HG02981 (cell line): ENCODE data around the gene RBPJ.

Source experiments
- ATAC-seq: cut with Tn5 transposase; IDR thresholded peaks from one replicate; pipeline ENCODE4 v1.9.1; 2021; ENCODE audit warnings: mild to moderate bottlenecking, moderate library complexity; ENCODE audit not compliant: unreplicated experiment

RBPJ gene

GRCh38 chr4:26412381-26413372 is 91.9 kb downstream of the RBPJ start:
- ATAC-seq = no peak

DNA sequence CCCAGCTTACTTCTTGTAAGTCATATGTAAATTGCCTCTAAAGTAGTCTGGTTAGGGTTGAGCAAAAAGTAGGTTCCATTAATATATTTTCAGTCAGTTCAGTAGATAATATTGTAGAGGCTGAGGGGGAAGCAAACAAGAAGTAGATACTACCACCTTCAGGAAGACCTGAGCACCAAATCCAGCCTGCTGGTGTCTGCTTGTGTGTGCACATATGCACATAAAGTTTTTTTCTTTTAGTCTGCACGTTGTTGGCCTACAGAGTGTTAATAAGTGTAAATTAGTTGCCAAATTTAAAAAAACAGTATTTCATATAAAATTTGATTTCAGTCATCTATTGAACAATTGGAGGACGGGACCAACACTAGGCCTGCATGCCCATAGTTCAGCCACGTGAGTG is 92.8 kb downstream of the RBPJ start:
- no peak for ATAC-seq

- no peak for ATAC-seq
These were observed 97.3 kb downstream of the RBPJ start for GRCh38 chr4:26418107-26418506.

DNA sequence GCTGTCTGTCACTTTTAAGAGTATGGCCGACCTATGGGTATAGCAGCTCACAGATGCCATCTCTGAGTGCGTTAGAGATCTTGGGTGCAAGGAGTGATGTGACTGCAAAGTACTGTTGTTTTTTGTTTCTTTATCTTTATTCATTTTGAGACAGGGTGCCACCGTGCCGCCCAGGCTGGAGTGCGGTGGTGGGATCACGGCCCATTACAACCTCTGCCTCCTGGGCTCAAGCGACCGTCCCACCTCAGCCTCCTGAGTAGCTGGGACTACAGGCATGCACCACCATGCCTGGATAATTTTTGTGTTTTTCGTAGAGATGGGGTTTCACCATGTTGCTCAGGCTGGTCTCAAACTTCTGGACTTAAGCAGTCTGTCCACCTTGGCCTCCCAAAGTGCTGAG is 98.0 kb downstream of the RBPJ start:
- ATAC-seq = no peak

DNA sequence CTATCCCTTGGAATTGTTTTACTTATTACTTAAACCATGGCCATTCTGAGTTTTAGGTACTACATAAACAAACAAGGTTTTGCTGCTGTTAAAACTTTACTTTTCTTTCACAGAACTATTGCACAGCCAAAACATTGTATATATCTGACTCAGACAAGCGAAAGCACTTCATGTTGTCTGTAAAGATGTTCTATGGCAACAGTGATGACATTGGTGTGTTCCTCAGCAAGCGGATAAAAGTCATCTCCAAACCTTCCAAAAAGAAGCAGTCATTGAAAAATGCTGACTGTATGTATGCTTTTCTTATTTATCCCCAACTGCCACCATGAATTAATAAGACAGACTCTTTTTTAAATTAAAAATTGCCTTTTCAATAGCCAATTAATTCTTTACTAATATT is 99.6 kb downstream of the RBPJ start:
- ATAC-seq = no peak

- no peak for ATAC-seq
These were observed 100.1 kb downstream of the RBPJ start for GRCh38 chr4:26420913-26421312.

DNA sequence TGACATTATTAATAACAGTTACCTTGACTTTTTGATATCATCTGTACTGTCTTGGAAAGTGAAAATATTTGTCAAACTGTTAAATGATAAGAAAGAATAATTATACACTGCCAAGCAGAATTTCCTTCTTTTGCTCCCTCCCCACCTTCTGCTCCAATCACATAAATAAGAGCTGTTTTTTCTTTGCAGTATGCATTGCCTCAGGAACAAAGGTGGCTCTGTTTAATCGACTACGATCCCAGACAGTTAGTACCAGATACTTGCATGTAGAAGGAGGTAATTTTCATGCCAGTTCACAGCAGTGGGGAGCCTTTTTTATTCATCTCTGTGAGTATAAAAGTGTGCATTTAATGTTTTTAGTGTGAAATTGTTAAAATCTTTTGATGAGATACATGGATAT is 103.3 kb downstream of the RBPJ start:
- ATAC-seq = no peak

- no peak for ATAC-seq
These were observed 104.0 kb downstream of the RBPJ start for GRCh38 chr4:26424838-26425237.

GRCh38 chr4:26425953-26426352 is 105.1 kb downstream of the RBPJ start:
- no peak for ATAC-seq

DNA sequence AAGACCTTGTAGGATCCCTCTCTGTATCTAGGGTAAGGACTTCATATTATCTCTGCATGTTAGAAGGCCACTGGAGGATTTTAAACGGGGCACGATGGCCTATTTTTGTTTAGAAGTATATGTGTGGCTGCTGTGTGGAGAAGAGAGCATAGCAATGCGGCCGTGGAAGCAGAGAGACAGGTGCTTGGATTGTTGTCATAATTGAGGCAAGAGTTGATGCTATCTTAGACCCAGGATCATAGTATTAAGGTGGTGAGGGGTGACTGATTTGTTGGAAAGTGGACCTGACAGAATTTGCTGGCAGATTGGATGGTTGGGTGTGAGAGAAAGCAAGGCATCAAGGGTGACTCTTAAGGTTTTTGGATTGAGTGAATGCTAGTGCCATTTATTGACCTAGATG is 106.1 kb downstream of the RBPJ start:
- ATAC-seq = no peak

- ATAC-seq = no peak
These were observed 109.1 kb downstream of the RBPJ start for GRCh38 chr4:26429910-26430309.

- no peak for ATAC-seq
These were observed 110.8 kb downstream of the RBPJ start for GRCh38 chr4:26431461-26432180.

DNA sequence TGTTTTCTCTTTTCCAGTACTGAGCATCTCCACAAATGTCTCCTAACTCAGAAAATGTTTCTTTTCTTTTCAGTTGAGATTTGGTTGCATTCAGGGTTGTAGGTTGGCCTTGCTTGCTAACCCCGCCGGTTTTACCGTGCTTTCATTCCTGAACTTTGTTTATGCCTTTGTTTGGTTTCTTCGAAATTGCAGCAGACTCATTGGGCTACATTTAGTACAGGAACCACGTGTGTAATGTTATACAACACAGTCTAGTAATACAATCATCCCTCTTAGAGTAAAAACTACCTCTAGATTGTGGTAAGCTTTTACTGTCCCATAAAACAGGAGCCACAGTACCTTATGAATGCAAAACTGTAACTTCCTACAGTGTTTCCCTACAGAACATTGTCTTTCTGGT is 111.6 kb downstream of the RBPJ start:
- no peak for ATAC-seq

- no peak for ATAC-seq
These were observed 112.7 kb downstream of the RBPJ start for GRCh38 chr4:26433556-26433955.

DNA sequence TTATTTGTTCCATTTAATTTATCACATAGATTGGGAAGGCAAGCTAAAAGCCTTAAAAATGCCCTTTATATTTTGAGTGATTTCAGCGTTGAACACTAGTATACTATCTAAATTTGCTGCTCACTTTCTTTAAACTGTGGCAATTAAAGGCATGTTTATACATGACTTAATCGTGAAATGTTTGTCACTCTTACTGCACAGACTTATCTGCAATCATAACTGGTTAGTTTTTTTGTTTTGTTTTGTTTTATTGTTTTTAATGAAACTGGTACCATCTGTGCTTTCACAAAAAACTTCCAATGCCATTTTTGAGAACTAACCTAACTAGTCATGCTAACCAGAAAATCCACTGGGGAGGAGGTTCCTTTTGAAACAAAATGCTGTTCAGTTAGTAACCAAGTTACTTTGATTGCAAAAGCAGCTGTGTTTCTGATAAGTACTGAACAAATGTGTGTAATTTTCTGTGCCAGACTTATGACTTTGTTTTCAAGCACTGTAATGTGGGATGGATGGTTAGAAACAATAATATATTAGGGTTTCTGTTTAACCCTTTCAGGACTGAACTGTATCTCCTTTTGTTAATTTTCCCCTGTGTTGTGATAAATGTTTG is 113.3 kb downstream of the RBPJ start:
- ATAC-seq = no peak

DNA sequence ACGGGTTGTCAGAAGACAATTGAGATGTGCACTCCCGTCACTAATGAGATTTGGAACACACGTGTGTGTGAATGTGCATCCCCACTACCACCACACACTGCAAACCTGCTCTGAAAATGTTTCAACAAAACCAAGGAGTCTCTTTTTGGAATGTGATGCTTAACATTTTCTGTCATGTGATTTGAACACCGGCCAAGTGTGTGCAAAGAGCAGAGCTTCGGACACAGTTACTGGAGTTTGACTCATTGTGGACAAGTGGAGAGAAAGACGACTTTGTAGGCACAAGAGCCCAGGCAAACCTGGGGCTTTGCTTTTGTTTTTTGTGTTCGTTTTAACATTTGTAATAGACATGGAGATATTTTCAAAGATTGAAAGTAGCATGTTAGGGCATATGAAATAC is 120.3 kb downstream of the RBPJ start:
- no peak for ATAC-seq

- ATAC-seq = no peak
These were observed 121.0 kb downstream of the RBPJ start for GRCh38 chr4:26441771-26442170.

DNA sequence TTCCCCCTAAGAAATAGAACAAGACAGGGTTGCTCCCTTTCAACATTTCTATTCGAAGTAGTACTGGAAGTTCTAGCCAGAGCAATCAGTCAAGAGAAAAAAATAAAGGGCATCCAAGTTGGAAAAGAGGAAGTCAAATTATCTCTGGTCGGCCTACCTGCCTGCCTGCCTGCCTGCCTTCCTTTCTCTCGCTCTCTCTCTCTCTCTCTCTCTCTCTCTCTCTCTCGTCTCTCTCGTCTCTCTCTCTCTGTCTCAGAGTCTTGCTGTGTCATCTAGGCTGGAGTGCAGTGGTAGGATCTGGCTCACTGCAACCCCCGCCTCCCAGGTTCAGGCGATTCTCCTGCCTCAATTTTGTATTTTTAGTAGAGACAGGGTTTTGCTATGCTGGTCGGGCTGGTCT is 126.6 kb downstream of the RBPJ start:
- no peak for ATAC-seq

DNA sequence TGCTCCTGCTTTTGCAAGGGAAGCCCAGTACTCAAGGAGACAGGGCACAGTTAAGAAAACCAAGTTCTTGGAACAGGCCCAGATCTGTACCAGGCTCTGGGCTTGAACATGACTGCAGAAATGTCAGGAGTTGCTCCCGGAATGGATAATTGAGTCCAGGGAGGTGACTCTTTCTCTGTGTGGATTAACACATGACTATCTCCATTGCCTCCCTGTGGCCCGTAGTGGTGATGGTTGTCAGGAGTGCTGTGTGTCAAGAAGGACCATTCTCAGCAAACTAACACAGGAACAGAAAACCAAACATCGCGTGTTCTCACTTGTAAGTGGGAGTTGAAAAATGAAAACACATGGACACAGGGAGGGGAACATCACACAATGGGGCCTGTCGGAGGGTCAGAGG is 129.6 kb downstream of the RBPJ start:
- no peak for ATAC-seq

DNA sequence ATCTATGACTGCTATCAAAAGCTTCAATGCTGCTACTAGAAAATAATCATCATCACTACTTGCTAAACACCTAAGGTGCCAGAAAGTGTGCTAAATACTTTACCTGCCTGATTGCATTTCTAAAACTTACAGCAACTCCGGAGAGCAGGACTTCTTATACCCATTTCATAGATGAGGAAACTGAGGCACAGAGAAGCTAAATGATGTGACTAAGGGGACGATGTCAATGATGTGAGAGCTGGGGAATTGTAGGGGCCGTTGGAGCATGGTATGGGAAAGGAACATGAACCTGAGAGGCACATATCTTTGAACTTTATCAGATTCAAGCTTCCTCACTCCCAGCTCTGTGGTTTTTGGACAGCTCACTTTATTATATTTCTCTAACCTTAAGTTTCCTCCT is 130.8 kb downstream of the RBPJ start:
- ATAC-seq = no peak
